BJ (cell line): ENCODE results near the gene IL10RA. TPM values are rescaled to one million over a fixed set of nuclear protein-coding genes. Genes with fewer than 3 reads are reported as not detected.

Source experiments
- CTCF ChIA-PET: fragments of 350-600 bp; formaldehyde crosslinking; extraction: SDS; loops from one replicate; lab custom pipeline; 2021; ENCODE audit warnings: antibody characterized with exemption, inconsistent platforms; lab: Yijun Ruan, JAX
- POLR2A ChIA-PET: fragments of 300-600 bp; sonication (Branson Sonifier 250); formaldehyde crosslinking; extraction: SDS; loops from one replicate; lab custom pipeline; 2021; ENCODE audit warnings: antibody characterized with exemption; lab: Charles Lee
- DNase-seq: peaks from one replicate; pipeline ENCODE4 v3.0.0-alpha.2; 2011; ENCODE audit warnings: low read depth
- H3K27me3 ChIP-seq: 2 replicates; pipeline ENCODE4 v1.6.0; 2011; ENCODE audit warnings: low read length; ENCODE audit not compliant: control insufficient read depth, insufficient read depth
- H3K36me3 ChIP-seq: 2 replicates; pipeline ENCODE4 v1.5.1; 2011; ENCODE audit warnings: low read length; ENCODE audit not compliant: control insufficient read depth, insufficient read depth
- H3K4me3 ChIP-seq: 2 replicates; pipeline ENCODE4 v1.5.1; 2011; ENCODE audit warnings: low read depth, mild to moderate bottlenecking, control low read depth, low read length
- CTCF ChIP-seq: IDR thresholded peaks from 2 replicates; pipeline ENCODE4 v1.5.1; 2011; ENCODE audit warnings: low read depth, mild to moderate bottlenecking, control low read depth, inconsistent platforms, low read length, moderate library complexity; ENCODE audit not compliant: insufficient read depth
- polyA plus RNA-seq: library from polyadenylated mRNA; depleted of rRNA; stranded (reverse); fragments of >200 nt; gene quantifications from 2 replicates; pipeline ENCODE4 v1.2.3, GENCODE V29; 2011

IL10RA gene
- polyA plus RNA-seq, 1 experiment = not detected

- no peak for TF ChIP-seq CTCF
- CTCF ChIA-PET = interaction anchor here (0.7 to 1.3 kb wide), 2 partner anchors 11 to 15 kb away, joined by 4 to 6 read pairs; no protein-coding TSS in a partner anchor
- no peak for DNase-seq
- Histone ChIP-seq H3K4me3 (no peak overlapping the region), H3K27me3 (no peaks in the 10 kb centered on the region), H3K36me3 (no peaks in the 10 kb centered on the region)
- POLR2A ChIA-PET = no interaction called here
Measured at GRCh38 chr11:117961896-117962295, 24.3 kb upstream of the IL10RA start.

GRCh38 chr11:117962826-117963225 is 23.4 kb upstream of the IL10RA start:
- CTCF ChIA-PET = interaction anchor here (1.3 kb wide), 1 partner anchor 16 kb away, joined by 6 read pairs; no protein-coding TSS in a partner anchor
- no peak for DNase-seq
- TF ChIP-seq CTCF = no peak

GRCh38 chr11:117966908-117967307 is 19.3 kb upstream of the IL10RA start:
- POLR2A ChIA-PET = no interaction called here
- TF ChIP-seq CTCF = no peak
- H3K4me3 ChIP-seq = no peak overlapping the region
- no peak for DNase-seq
- CTCF ChIA-PET = interaction anchor here (1.6 kb wide), 1 partner anchor 20 kb away, joined by 5 read pairs; no protein-coding TSS in a partner anchor
- no peaks in the 10 kb centered on the region for H3K36me3 ChIP-seq
- H3K27me3 ChIP-seq = no peaks in the 10 kb centered on the region

More at GRCh38 chr11:117962826-117963225, 23.4 kb upstream of the IL10RA start:
- no peaks in the 10 kb centered on the region for H3K36me3 ChIP-seq
- POLR2A ChIA-PET = interaction anchor here (0.6 kb wide), 1 partner anchor 148 kb away, joined by 4 read pairs; no protein-coding TSS in a partner anchor
- H3K27me3 ChIP-seq = no peaks in the 10 kb centered on the region
- H3K4me3 ChIP-seq = no peak overlapping the region

GRCh38 chr11:117969160-117969991 is 16.8 kb upstream of the IL10RA start:
- Histone ChIP-seq H3K27me3 (no peaks in the 10 kb centered on the region), H3K4me3 (no peak overlapping the region), H3K36me3 (no peaks in the 10 kb centered on the region)
- no peak for DNase-seq
- TF ChIP-seq CTCF = no peak
- CTCF ChIA-PET = no interaction called here
- POLR2A ChIA-PET = no interaction called here

GRCh38 chr11:117970400-117971024 is 15.7 kb upstream of the IL10RA start:
- Histone ChIP-seq H3K27me3 (no peaks in the 10 kb centered on the region), H3K36me3 (no peaks in the 10 kb centered on the region), H3K4me3 (no peak overlapping the region)
- CTCF ChIA-PET = no interaction called here
- POLR2A ChIA-PET = no interaction called here
- TF ChIP-seq CTCF = no peak
- no peak for DNase-seq
